Measurements from ENCODE around the gene ALK. TPM values are rescaled to one million over a fixed set of nuclear protein-coding genes. Genes with fewer than 3 reads are reported as not detected.
A peak's percentile ranks its signal among the peaks of the same experiment; 100 is the strongest.

Gene ALK
- total and polyA plus RNA-seq, 3 experiments from 2014 or later, result not detected

GRCh38 chr2:29531626-29532025 is 389.8 kb downstream of the ALK start:
- H3K27ac ChIP-seq (ENCODE audit: low read depth, low read length), result no peak overlapping the region
- H3K27me3 ChIP-seq (ENCODE audit: insufficient read depth, low read length, poor library complexity, severe bottlenecking), result no peaks in the 10 kb centered on the region
- no peaks in the 10 kb centered on the region for H3K4me1 ChIP-seq (ENCODE audit: insufficient read depth, low read length)
- no peaks in the 10 kb centered on the region for H3K36me3 Mint-ChIP-seq
- H3K4me1 Mint-ChIP-seq, result peaks cover 0 to 5% (median 0%) of the 10 kb centered on the region in 3 donors
- peaks cover 14 to 35% of the 10 kb centered on the region in 2 donors for H3K27me3 Mint-ChIP-seq
- no peaks in the 10 kb centered on the region for H3K9me3 Mint-ChIP-seq
- H3K36me3 ChIP-seq (ENCODE audit: insufficient read depth, low read length), result no peaks in the 10 kb centered on the region
- H3K4me3 ChIP-seq (ENCODE audit: low read length), result no peak overlapping the region
- DNase-seq, result no peak
- no peak overlapping the region for H3K4me3 Mint-ChIP-seq
- POLR2A ChIA-PET, result no interaction called here
- CTCF ChIA-PET, result no interaction called here
- H3K27ac Mint-ChIP-seq, result no peak overlapping the region
- H3K9me3 ChIP-seq (ENCODE audit: low read length), result no peaks in the 10 kb centered on the region

- Histone ChIP-seq H3K36me3 (ENCODE audit: insufficient read depth, low read length) (no peaks in the 10 kb centered on the region), H3K9me3 (ENCODE audit: low read length) (no peaks in the 10 kb centered on the region), H3K4me1 (ENCODE audit: insufficient read depth, low read length) (no peaks in the 10 kb centered on the region), H3K4me3 (ENCODE audit: low read length) (no peak overlapping the region), H3K27ac (ENCODE audit: low read depth, low read length) (no peak overlapping the region), H3K27me3 (ENCODE audit: insufficient read depth, low read length, poor library complexity, severe bottlenecking) (no peaks in the 10 kb centered on the region)
- CTCF ChIA-PET, result no interaction called here
- POLR2A ChIA-PET, result no interaction called here
- no peak overlapping the region for H3K4me3 Mint-ChIP-seq
- H3K9me3 Mint-ChIP-seq, result no peaks in the 10 kb centered on the region
- no peak for DNase-seq
- H3K4me1 Mint-ChIP-seq, result peaks cover 0 to 5% (median 0%) of the 10 kb centered on the region in 3 donors
- H3K27me3 Mint-ChIP-seq, result peaks cover 14 to 35% of the 10 kb centered on the region in 2 donors
- H3K36me3 Mint-ChIP-seq, result no peaks in the 10 kb centered on the region
- no peak overlapping the region for H3K27ac Mint-ChIP-seq
Measured at GRCh38 chr2:29530281-29530680, 391.1 kb downstream of the ALK start.

- H3K27ac ChIP-seq (ENCODE audit: low read depth, low read length), result no peak overlapping the region
- H3K27me3 Mint-ChIP-seq, result peaks cover 17 to 39% of the 10 kb centered on the region in 2 donors
- no peaks in the 10 kb centered on the region for H3K9me3 Mint-ChIP-seq
- no peaks in the 10 kb centered on the region for H3K4me1 ChIP-seq (ENCODE audit: insufficient read depth, low read length)
- H3K27ac Mint-ChIP-seq, result no peak overlapping the region
- peak overlapping the region in 2 of 7 donors; percentile 17 to 76 for H3K4me3 Mint-ChIP-seq
- peaks cover 0 to 5% (median 0%) of the 10 kb centered on the region in 3 donors for H3K4me1 Mint-ChIP-seq
- H3K27me3 ChIP-seq (ENCODE audit: insufficient read depth, low read length, poor library complexity, severe bottlenecking), result no peaks in the 10 kb centered on the region
- no peak for DNase-seq
- POLR2A ChIA-PET, result no interaction called here
- CTCF ChIA-PET, result no interaction called here
- no peaks in the 10 kb centered on the region for H3K9me3 ChIP-seq (ENCODE audit: low read length)
- no peaks in the 10 kb centered on the region for H3K36me3 Mint-ChIP-seq
- no peak overlapping the region for H3K4me3 ChIP-seq (ENCODE audit: low read length)
- no peaks in the 10 kb centered on the region for H3K36me3 ChIP-seq (ENCODE audit: insufficient read depth, low read length)
Measured at GRCh38 chr2:29528891-29529520, 392.4 kb downstream of the ALK start.

GRCh38 chr2:29528371-29528770 is 393.0 kb downstream of the ALK start:
- no peak overlapping the region for H3K27ac Mint-ChIP-seq
- Histone ChIP-seq H3K4me1 (ENCODE audit: insufficient read depth, low read length) (no peaks in the 10 kb centered on the region), H3K4me3 (ENCODE audit: low read length) (no peak overlapping the region), H3K9me3 (ENCODE audit: low read length) (no peaks in the 10 kb centered on the region), H3K27me3 (ENCODE audit: insufficient read depth, low read length, poor library complexity, severe bottlenecking) (no peaks in the 10 kb centered on the region), H3K36me3 (ENCODE audit: insufficient read depth, low read length) (no peaks in the 10 kb centered on the region), H3K27ac (ENCODE audit: low read depth, low read length) (no peak overlapping the region)
- ChIA-PET CTCF (no interaction called here), POLR2A (no interaction called here)
- no peaks in the 10 kb centered on the region for H3K9me3 Mint-ChIP-seq
- H3K36me3 Mint-ChIP-seq, result no peaks in the 10 kb centered on the region
- H3K27me3 Mint-ChIP-seq, result peaks cover 16 to 39% of the 10 kb centered on the region in 2 donors
- DNase-seq, result no peak
- H3K4me1 Mint-ChIP-seq, result peaks cover 0 to 5% (median 0%) of the 10 kb centered on the region in 3 donors
- H3K4me3 Mint-ChIP-seq, result no peak overlapping the region

- H3K9me3 Mint-ChIP-seq, result no peaks in the 10 kb centered on the region
- H3K4me3 Mint-ChIP-seq, result no peak overlapping the region
- Histone ChIP-seq H3K9me3 (ENCODE audit: low read length) (no peaks in the 10 kb centered on the region), H3K27ac (ENCODE audit: low read depth, low read length) (no peak overlapping the region), H3K27me3 (ENCODE audit: insufficient read depth, low read length, poor library complexity, severe bottlenecking) (no peaks in the 10 kb centered on the region), H3K4me3 (ENCODE audit: low read length) (no peak overlapping the region), H3K36me3 (ENCODE audit: insufficient read depth, low read length) (no peaks in the 10 kb centered on the region), H3K4me1 (ENCODE audit: insufficient read depth, low read length) (no peaks in the 10 kb centered on the region)
- no peak for DNase-seq
- H3K36me3 Mint-ChIP-seq, result no peaks in the 10 kb centered on the region
- peaks cover 17 to 37% of the 10 kb centered on the region in 2 donors for H3K27me3 Mint-ChIP-seq
- peaks cover 0 to 5% (median under 1%) of the 10 kb centered on the region in 3 donors for H3K4me1 Mint-ChIP-seq
- H3K27ac Mint-ChIP-seq, result no peak overlapping the region
- ChIA-PET CTCF (no interaction called here), POLR2A (no interaction called here)
Measured at GRCh38 chr2:29527947-29528346, 393.4 kb downstream of the ALK start.

- DNase-seq, result no peak
- Mint-ChIP-seq H3K4me3 (no peak overlapping the region), H3K27ac (no peak overlapping the region), H3K9me3 (no peaks in the 10 kb centered on the region), H3K36me3 (no peaks in the 10 kb centered on the region), H3K27me3 (peaks cover 16 to 29% of the 10 kb centered on the region in 2 donors), H3K4me1 (peaks cover 0 to 6% (median 5%) of the 10 kb centered on the region in 3 donors)
- Histone ChIP-seq H3K27me3 (ENCODE audit: insufficient read depth, low read length, poor library complexity, severe bottlenecking) (no peaks in the 10 kb centered on the region), H3K4me3 (ENCODE audit: low read length) (no peak overlapping the region), H3K9me3 (ENCODE audit: low read length) (no peaks in the 10 kb centered on the region), H3K27ac (ENCODE audit: low read depth, low read length) (no peak overlapping the region), H3K36me3 (ENCODE audit: insufficient read depth, low read length) (no peaks in the 10 kb centered on the region), H3K4me1 (ENCODE audit: insufficient read depth, low read length) (no peaks in the 10 kb centered on the region)
- POLR2A ChIA-PET, result no interaction called here
- CTCF ChIA-PET, result no interaction called here
Measured at GRCh38 chr2:29526587-29527586, 394.5 kb downstream of the ALK start.

GRCh38 chr2:29525921-29526320 is 395.5 kb downstream of the ALK start:
- Mint-ChIP-seq H3K9me3 (no peaks in the 10 kb centered on the region), H3K4me3 (no peak overlapping the region), H3K27me3 (peaks cover 15 to 19% of the 10 kb centered on the region in 2 donors), H3K27ac (no peak overlapping the region), H3K4me1 (peaks cover 0 to 6% (median 5%) of the 10 kb centered on the region in 3 donors), H3K36me3 (no peaks in the 10 kb centered on the region)
- no peaks in the 10 kb centered on the region for H3K4me1 ChIP-seq (ENCODE audit: insufficient read depth, low read length)
- H3K36me3 ChIP-seq (ENCODE audit: insufficient read depth, low read length), result no peaks in the 10 kb centered on the region
- ChIA-PET CTCF (no interaction called here), POLR2A (no interaction called here)
- no peaks in the 10 kb centered on the region for H3K27me3 ChIP-seq (ENCODE audit: insufficient read depth, low read length, poor library complexity, severe bottlenecking)
- no peak overlapping the region for H3K27ac ChIP-seq (ENCODE audit: low read depth, low read length)
- H3K4me3 ChIP-seq (ENCODE audit: low read length), result no peak overlapping the region
- no peak for DNase-seq
- H3K9me3 ChIP-seq (ENCODE audit: low read length), result no peaks in the 10 kb centered on the region

- H3K4me3 Mint-ChIP-seq, result no peak overlapping the region
- Histone ChIP-seq H3K36me3 (ENCODE audit: insufficient read depth, low read length) (no peaks in the 10 kb centered on the region), H3K27me3 (ENCODE audit: insufficient read depth, low read length, poor library complexity, severe bottlenecking) (no peaks in the 10 kb centered on the region), H3K9me3 (ENCODE audit: low read length) (no peaks in the 10 kb centered on the region), H3K4me3 (ENCODE audit: low read length) (no peak overlapping the region), H3K27ac (ENCODE audit: low read depth, low read length) (no peak overlapping the region), H3K4me1 (ENCODE audit: insufficient read depth, low read length) (no peaks in the 10 kb centered on the region)
- DNase-seq, result no peak
- peaks cover 0 to 6% (median 5%) of the 10 kb centered on the region in 3 donors for H3K4me1 Mint-ChIP-seq
- H3K9me3 Mint-ChIP-seq, result no peaks in the 10 kb centered on the region
- CTCF ChIA-PET, result no interaction called here
- POLR2A ChIA-PET, result no interaction called here
- no peaks in the 10 kb centered on the region for H3K36me3 Mint-ChIP-seq
- no peak overlapping the region for H3K27ac Mint-ChIP-seq
- H3K27me3 Mint-ChIP-seq, result peaks cover 8 to 11% of the 10 kb centered on the region in 2 donors
Measured at GRCh38 chr2:29524652-29525051, 396.7 kb downstream of the ALK start.
